Right lung (tissue), 5 donors: ENCODE data around the gene NACAD. TPM values are rescaled to one million over a fixed set of nuclear protein-coding genes. Genes with fewer than 3 reads are reported as not detected.
"Not testable (repeated sequence)": the region's sequence is repeated elsewhere in the genome, so short reads cannot be mapped to it uniquely, and the experiment has no call there.

Source experiments
- DNase-seq, 2 donors: peaks; one replicate each; pipeline ENCODE4 v3.0.0-alpha.2; 2013
- polyA plus RNA-seq, 5 donors: library from polyadenylated mRNA; unstranded; fragments of 120-200 nt; gene quantifications; one replicate each; pipeline versions ENCODE4 v1.2.1 to v1.2.3, GENCODE V29; 2013; ENCODE audit warnings: inconsistent platforms in 1 of 5, low replicate concordance in 1 of 5; ENCODE audit not compliant: insufficient read length in 5 of 5, insufficient read depth in 1 of 5

NACAD gene
- polyA plus RNA-seq, 5 donors, result 5.7 to 10.5 (median 8.2) TPM

DNA sequence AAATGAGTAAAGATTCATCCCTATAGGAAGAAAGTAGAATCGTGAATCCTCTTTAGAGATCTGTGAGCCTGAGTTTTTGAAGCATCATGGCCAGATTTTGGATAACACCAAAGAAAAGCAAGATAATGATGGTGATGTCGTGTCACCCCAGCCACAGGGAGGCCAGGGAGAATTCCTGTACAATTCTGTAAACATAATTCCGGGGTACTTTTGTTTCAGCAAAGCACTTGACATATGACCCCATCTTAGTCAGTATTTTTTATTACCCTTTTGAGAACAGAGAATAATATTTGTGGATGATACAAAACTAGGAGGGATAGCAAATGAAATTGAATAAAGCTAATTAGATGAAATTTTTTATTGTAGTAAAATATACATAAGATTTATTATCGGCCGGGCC is 33.8 kb downstream of the NACAD start:
- no peak for DNase-seq

DNA sequence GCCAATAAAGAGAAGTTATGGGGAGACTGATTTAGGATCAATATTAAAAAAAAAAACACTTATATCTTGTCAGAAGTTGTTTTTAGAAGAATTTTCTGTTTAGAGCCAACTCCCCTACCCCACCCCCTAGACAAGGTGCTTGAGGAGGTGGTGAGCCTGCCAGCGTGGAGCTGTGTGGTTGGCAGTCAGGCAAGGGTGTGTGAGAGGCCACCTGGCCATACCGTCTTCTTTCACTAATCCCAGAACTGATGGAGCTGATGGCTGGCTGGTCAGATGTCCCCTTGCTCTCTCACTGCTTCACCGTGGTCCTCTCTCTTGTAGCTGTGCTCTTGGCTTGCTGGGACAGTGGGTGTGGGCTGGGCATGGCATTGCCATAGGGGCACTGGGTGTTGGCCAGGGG is 34.3 kb downstream of the NACAD start:
- DNase-seq, result no peak

- no peak for DNase-seq
Measured at GRCh38 chr7:45053941-45054340, 34.8 kb downstream of the NACAD start.

DNA sequence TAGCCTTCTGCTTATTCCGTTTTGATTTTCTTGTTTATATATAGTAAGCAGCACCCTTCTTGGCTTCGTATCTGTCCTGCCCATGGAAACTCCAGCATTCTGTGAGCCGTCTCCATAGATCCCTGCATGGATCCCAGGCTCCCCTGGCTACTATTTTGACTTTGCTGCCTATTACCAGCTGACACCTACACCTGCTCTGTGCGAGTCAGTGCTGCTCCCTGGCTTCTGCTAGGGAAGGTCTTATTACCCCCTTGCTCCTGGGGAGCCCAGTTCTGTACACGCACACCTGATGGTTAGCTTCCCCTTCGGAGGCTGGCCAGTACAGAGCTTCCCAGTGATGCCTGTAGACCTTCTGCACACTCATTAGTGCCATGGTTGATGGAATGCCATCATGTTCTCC is 35.4 kb downstream of the NACAD start:
- DNase-seq, result no peak

- DNase-seq, result peak; percentile 3 to 13
Measured at GRCh38 chr7:45052011-45052410, 36.8 kb downstream of the NACAD start.

DNA sequence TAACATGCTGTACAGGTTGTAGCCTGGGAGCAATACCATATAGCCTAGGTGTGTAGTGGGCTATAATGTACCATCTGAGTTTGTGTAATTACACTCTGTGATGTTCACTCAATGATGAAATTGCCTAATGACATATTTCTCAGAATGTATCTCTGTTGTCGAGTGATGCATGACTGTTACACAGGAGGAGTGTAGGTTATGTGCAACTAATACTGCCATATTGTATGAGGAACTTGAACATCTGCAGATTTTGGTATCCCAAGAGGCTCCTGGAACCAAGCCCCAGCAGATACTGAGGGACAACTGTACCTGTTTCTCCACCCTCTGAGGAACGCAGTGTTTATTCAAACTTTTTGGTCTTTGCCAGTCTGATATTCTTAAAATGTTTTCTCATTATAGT is 38.6 kb downstream of the NACAD start:
- DNase-seq, result no peak

DNA sequence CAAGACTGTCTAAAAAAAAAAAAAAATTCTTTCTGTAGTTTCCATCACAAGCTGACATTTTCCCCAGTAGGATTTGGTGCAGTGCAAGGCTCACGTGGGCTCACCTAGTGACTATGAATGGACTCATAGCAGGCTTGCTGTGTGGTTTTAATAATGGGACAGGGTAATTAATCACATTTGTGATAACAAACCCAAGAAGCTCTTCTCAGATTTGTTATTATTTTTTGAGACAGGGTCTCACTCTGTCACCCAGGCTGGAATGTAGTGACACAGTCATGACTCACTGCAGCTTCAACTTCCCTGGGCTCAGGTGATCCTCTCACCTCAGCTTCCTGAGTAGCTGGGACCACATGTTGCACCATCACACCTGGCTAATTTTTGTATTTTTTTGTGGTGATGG is 40.0 kb downstream of the NACAD start:
- no peak for DNase-seq

GRCh38 chr7:45044338-45044737 is 44.4 kb downstream of the NACAD start:
- no peak for DNase-seq

DNA sequence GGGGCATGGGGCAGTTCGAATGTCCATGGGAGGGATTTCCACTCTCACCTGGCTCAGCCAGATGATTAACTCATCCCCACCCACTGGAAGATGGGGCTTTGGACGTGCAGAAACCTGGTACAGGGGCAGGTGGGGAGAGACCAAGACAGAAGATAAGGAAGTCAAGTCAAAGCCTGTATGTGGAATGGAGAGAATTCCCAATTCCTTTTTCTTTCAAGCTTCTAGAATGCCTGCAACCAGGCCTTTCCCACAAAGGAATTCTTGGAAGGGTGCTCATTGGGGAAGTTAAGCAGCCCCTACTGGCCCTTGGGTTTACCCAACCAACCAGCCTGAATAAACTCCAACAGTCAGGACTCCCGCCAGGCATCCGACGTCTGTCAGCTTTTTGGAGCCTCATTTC is 49.7 kb downstream of the NACAD start:
- DNase-seq, result no peak

DNA sequence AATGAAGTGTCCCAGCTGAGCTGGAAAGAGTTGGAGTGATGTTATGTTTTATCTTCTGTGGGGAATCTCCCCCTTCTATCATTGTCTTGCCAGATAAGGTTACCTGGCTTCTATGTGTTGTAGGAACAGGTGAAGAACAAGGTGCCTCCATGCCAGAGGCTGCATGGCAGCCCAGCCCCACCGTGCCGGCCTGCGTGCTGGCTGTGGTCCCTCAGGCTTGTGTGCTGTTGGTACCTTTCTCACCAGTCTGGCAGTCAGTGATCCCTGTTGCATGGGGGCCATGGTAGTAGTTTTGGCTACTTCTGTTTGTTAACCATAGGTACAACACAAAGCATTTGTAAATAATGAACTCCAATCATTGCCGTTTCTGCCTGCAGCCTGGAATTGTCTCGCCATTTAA is 50.9 kb downstream of the NACAD start:
- DNase-seq, result no peak

DNA sequence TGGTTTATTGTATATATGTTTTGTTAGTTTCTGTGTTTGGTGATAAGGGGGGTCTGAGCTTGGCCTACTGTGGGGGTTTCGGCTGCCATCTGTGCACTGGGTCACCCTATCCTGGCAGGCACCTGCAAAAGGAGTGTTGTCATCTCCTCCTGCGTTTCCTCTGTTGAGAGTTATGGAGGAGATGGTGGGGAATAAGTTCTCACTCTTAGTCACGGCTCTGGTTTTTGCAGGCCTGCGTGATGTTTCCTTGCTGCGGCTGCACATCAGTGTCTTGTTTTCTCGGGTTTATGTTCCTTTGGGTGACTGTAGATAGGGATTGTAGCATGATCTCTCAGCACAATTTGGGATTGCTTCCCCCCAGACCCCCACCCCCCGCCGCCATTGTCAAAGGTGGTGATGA is 52.0 kb downstream of the NACAD start:
- no peak for DNase-seq

GRCh38 chr7:45036317-45036716 is 52.5 kb downstream of the NACAD start:
- DNase-seq, result no peak

- no peak for DNase-seq
Measured at GRCh38 chr7:45035893-45036292, 52.9 kb downstream of the NACAD start.

DNA sequence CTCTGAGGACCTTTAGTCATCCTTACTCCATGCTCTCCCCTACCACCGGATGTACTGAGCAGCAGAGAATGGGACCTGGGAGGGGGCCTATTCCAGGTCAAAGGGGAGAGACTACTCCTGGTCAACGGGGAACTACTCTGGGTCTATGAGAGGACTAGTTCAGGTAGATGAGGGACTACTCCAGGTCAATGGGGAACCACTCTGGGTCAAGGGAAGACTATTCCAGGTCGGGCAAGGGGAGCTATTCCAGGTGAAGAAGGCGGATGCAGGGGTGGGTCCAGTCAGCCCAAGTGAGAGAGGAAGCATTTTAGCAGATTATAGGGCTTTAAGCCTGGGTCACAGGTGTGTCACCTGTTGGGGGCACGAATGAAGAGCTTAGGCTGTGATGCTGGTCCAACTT is 53.4 kb downstream of the NACAD start:
- no peak for DNase-seq

GRCh38 chr7:45034710-45035109 is 54.1 kb downstream of the NACAD start:
- DNase-seq, result not testable (repeated sequence)

- no peak for DNase-seq
Measured at GRCh38 chr7:45033931-45034290, 54.9 kb downstream of the NACAD start.

DNA sequence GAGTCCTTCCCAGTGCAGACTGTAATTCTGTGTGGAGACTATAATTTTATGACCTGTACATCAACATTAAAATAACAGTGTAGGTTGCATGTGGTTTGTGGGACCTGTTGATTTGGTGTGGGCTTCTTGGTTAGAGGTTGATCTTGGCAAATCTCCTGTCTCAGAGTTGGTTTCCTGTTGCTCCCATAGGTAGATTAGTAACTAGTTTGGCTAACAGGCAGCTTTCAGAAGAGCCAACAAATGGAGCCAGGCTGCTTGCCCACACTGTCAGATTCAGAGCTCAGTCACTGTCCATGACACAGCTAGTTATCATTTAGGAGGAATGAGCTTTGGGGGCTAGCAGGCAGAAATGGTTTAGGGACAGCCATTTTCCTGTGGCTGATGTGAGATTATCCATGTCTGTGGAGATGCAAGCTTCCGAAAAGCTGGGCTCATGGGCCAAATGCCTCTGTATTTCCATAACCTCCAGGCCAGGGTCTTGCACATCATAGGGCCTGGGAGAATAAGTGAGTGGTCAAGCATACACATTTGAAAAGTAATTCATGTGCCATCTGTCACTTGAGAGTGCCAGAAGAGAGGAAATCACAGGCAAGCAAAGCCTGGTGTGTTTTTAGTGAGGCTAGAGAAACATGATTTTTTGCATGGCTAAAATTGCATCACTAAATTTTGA is 55.4 kb downstream of the NACAD start:
- no peak for DNase-seq

- no peak for DNase-seq
Measured at GRCh38 chr7:45032421-45032820, 56.3 kb downstream of the NACAD start.

DNA sequence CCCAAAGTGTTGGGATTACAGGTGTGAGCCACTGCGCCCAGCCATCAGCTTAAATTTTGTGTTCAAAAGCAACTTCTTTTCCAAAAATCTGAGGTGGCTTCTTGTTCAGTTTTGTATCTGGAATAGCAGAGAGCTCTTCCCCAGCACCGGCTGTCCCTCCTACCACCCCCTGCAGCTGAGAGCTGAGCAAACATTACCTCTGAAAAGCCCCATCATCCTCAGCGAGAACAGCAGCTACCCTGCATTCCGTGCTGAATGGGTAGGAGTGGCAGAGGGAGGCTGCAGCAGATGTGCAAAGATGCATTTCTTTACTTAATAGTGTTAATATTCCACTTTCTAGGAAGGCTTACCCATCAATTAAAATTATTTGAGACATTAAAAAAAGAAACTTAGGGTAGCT is 56.9 kb downstream of the NACAD start:
- DNase-seq, result no peak

Other genes with a start within 250 kb of the NACAD start
- gene H2AZ2, start 240.9 kb downstream of the NACAD start, polyA plus RNA-seq, result 100 to 1,000 TPM; 178 to 285 (median 226) TPM
- gene PURB, start 203.4 kb downstream of the NACAD start, polyA plus RNA-seq, result 10 to 100 TPM; 23.8 to 37.9 (median 32.5) TPM
- 1 to 10 TPM in 4 of 5 donors, under 1 TPM in 1; 0.86 to 1.8 (median 1.5) TPM for gene MYO1G, start 110.0 kb downstream of the NACAD start, polyA plus RNA-seq
- gene CCM2, start 88.8 kb downstream of the NACAD start, polyA plus RNA-seq, result 10 to 100 TPM; 23.3 to 36.6 (median 28.0) TPM
- gene TBRG4, start 22.7 kb upstream of the NACAD start, polyA plus RNA-seq, result 10 to 100 TPM; 36.7 to 51.1 (median 44.9) TPM
- 10 to 100 TPM; 17.7 to 32.0 (median 22.0) TPM for gene RAMP3, start 68.8 kb upstream of the NACAD start, polyA plus RNA-seq